ENCODE results near the gene LRRC53. TPM values are rescaled to one million over a fixed set of nuclear protein-coding genes. Genes with fewer than 3 reads are reported as not detected.

LRRC53 gene, protein sequence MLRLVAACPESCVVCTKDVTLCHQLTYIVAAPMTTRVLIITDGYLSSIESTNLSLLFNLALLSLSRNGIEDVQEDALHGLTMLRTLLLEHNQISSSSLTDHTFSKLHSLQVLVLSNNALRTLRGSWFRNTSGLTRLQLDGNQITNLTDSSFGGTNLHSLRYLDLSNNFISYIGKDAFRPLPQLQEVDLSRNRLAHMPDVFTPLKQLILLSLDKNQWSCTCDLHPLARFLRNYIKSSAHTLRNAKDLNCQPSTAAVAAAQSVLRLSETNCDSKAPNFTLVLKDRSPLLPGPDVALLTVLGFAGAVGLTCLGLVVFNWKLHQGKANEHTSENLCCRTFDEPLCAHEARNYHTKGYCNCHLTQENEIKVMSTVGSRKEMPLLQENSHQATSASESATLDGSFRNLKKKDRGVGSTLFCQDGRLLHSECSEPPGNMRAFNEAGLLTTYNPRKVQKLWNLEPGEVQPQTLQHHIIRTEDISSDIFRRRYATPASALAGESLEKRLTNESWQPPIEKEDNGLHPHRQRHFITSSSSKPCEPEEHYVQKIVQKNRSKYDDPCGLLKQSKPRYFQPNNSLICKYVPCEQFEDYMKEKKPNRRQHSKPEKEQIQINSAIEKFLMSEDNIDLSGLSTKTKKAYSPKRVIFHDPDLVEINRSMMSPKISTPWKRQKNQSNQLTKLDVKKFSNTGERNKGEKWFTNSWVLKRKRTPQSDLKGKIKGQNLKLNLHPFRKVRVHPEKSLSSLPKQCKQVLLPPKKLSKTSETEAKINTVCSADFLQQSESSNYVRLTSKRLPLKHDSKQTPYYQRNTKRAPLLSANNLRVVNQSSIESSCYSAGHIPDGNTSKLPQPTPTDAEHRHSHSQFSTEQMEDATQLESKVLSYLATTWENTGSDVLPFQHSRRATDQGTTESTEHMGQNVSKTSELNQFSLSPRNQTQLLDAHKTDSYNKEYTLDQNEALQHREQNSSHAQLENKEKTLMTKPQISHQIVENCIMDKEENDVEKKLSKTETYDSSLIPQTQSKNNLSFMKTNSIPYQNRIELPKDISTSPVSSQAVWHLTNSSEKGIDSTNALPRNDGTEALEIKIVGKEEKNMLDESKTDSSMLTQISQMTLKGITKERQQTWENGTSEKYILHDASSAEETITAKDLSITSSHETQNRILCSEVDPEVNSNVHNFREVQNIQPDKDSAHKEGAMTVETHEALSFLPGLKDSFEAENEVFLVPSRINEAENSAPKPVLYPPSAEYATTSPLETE
- not detected for total RNA-seq
- not detected for total RNA-seq (2013)
- total RNA-seq, result 0 reads per million in 29 experiments

DNA sequence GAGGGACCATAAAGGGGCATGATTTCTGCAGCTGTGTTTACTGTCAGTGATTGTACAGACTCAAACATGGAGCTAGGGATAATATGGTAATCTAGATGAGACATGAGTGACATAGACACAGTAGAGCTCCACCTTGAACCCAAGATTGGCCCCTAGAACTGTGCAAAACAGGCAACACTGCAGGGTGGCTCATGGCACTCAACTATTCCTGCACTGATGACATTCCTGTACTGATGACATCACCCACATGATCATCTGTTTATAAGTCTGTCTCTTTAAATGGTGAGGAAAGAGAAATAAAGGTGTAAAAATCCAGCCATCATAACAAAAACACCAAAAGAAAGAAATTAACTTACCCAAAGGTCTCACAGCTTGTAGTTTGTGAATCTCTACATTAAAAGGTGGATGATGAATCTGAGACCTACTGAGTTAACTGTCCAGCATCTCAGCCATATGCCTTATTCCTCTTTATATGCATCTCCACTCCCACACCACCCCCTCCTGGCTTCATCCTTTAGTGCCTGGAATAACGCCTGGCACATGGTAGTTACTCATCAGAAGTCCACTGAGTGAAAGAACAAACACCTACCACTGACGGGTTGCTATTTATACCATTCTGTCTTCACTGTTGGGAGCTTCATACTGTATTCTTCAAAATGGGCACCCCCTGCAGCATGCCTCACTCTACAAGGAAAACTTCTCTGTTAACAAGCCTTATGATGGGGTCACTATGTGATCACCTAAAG lies at the start of gene LRRC53:
Gene LRRC53 (minus strand): TSS at position 442 of the 746 bp plus-strand sequence. CDS start 29,262 bp downstream, outside the sequence.
- Mint-ChIP-seq H3K9me3 (peaks cover 0 to 3% (median 0%) of the 10 kb centered on the region in 3 donors), H3K4me3 (no peak within 1 kb of the TSS), H3K4me1 (no peaks in the 10 kb centered on the region), H3K36me3 (no peaks in the 10 kb centered on the region), H3K27me3 (no peaks in the 10 kb centered on the region), H3K27ac (no peak within 1 kb of the TSS)
- ATAC-seq (replicated peaks in 1 of 4) (no peak), DNase-seq (no peak)
- ChIA-PET CTCF (no interaction called here), POLR2A (interaction anchor here in 1 of 2 donors (0.6 kb wide), 1 partner anchor 190 kb away, joined by 3 read pairs; no protein-coding TSS in a partner anchor)
- Histone ChIP-seq H3K27ac (ENCODE audit: low read length) (no peak within 1 kb of the TSS), H3K4me3 (ENCODE audit: control insufficient read depth in 1 of 2, extremely low read depth in 1 of 2, low read length in 1 of 2) (no peak within 1 kb of the TSS), H3K27me3 (replicated peaks in 1 of 2; ENCODE audit: control insufficient read depth in 2 of 2, extremely low read depth in 1 of 2, insufficient read depth in 2 of 2, low read length in 1 of 2) (no peaks in the 10 kb centered on the region), H3K4me1 (ENCODE audit: control insufficient read depth in 1 of 2, extremely low read depth in 1 of 2, insufficient read depth in 2 of 2, low read length in 2 of 2) (no peaks in the 10 kb centered on the region), H3K36me3 (ENCODE audit: control insufficient read depth in 2 of 2, extremely low read depth in 1 of 2, insufficient read depth in 1 of 2, low read length in 1 of 2) (no peaks in the 10 kb centered on the region), H3K9me3 (no peaks in the 10 kb centered on the region)
- 66% methylated on average over 2 of the region's 2 CpGs for WGBS (ENCODE audit: insufficient coverage)

DNA sequence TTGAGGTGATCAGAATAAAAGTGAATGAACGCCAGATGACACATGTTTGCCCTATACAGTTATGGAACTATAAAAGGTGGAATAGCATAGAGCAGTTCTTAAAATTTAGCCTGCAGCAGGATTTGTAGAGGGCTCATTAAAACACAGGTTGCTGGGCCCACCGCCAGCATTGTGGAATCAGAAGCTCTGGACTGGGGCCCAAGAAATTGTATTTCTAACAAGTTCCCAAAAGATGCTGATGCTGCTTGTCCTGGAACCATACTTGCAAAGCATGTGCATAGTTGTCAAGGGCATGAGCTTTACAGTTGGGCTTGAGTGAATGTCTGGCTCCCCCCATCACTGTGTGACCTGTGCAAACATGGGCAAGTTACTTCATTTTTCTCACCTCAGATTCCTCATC lies 37.5 kb upstream of the LRRC53 start:
- H3K4me1 Mint-ChIP-seq, result no peaks in the 10 kb centered on the region
- no peaks in the 10 kb centered on the region for H3K36me3 Mint-ChIP-seq
- no peaks in the 10 kb centered on the region for H3K9me3 ChIP-seq
- ChIA-PET POLR2A (no interaction called here), CTCF (no interaction called here)
- 100% methylated on average over 2 of the region's 2 CpGs for WGBS (ENCODE audit: insufficient coverage)
- H3K27ac Mint-ChIP-seq, result no peak overlapping the region
- peaks cover 0 to 15% of the 10 kb centered on the region in 2 donors for H3K27me3 Mint-ChIP-seq
- H3K27me3 ChIP-seq (replicated peaks in 1 of 2; ENCODE audit: control insufficient read depth in 2 of 2, extremely low read depth in 1 of 2, insufficient read depth in 2 of 2, low read length in 1 of 2), result peaks cover 0 to 2% of the 10 kb centered on the region in 2 experiments
- no peaks in the 10 kb centered on the region for H3K4me1 ChIP-seq (ENCODE audit: control insufficient read depth in 1 of 2, extremely low read depth in 1 of 2, insufficient read depth in 2 of 2, low read length in 2 of 2)
- DNase-seq (no peak), ATAC-seq (replicated peaks in 1 of 4) (no peak)
- no peak overlapping the region for H3K4me3 ChIP-seq (ENCODE audit: control insufficient read depth in 1 of 2, extremely low read depth in 1 of 2, low read length in 1 of 2)
- H3K27ac ChIP-seq (ENCODE audit: low read length), result no peak overlapping the region
- H3K9me3 Mint-ChIP-seq, result no peaks in the 10 kb centered on the region
- H3K4me3 Mint-ChIP-seq, result no peak overlapping the region
- no peaks in the 10 kb centered on the region for H3K36me3 ChIP-seq (ENCODE audit: control insufficient read depth in 2 of 2, extremely low read depth in 1 of 2, insufficient read depth in 1 of 2, low read length in 1 of 2)

DNA sequence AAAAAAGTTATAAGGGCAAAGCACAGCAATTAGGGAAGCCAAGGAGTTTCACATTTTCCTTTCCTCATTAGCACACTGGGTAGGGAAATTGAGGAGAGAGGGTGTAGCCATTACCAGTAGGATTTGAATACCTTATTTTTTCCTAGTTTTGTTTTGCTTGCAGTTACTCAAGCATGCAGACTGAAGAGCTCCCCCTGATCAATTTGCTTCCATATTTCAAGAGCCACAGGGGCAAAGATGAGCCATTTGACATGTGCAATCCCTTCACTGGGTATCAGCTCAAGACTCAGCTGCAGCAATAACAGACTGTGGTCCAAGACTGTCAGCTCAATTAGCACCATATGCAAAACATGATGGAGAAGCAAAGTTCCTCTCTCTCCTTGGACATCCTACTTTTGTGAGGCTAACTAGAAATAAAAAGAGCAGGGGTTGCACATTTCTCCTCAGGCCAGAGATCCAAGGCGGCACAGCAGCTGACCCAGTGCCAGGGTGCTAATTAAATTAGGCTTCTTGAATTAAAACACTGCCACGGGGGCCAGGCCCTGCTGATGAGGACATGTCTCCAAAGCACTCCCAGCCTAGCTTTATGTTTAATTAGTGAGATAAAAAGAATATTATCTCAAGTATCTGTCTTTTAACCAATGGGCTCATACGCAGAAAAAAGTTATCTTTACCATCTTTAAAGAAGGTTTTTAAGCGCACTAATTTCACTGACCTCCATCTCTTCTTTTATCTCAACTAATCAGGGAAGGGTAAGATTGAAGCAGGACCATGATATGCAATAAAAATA lies 36.7 kb upstream of the LRRC53 start:
- Mint-ChIP-seq H3K4me1 (no peaks in the 10 kb centered on the region), H3K9me3 (no peaks in the 10 kb centered on the region)
- WGBS (ENCODE audit: insufficient coverage), result 60% methylated on average over 1 of the region's 4 CpGs

DNA sequence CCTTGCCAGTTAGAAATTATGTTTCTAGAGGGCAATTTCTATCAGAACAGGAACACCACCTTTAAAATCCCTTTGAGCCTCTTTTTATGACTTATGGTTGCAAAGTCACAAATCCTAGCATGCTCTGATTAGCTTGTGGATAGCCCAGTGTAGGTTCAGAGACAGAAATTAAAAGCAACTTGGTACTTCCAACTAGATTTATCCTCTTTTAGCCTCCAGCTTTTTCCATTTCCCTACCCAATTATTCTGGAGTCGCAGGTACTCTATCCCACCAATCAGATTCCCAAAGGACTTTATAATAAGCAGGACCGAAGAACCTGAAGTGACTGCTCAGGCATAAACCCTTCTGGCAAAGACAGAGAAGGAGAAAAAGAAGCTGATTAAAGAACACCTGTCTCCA lies 33.4 kb upstream of the LRRC53 start:
- Mint-ChIP-seq H3K4me1 (no peaks in the 10 kb centered on the region), H3K36me3 (no peaks in the 10 kb centered on the region), H3K27me3 (peaks cover 0 to 5% of the 10 kb centered on the region in 2 donors), H3K27ac (no peak overlapping the region), H3K4me3 (no peak overlapping the region), H3K9me3 (no peaks in the 10 kb centered on the region)
- H3K4me3 ChIP-seq (ENCODE audit: control insufficient read depth in 1 of 2, extremely low read depth in 1 of 2, low read length in 1 of 2), result no peak overlapping the region
- no peaks in the 10 kb centered on the region for H3K4me1 ChIP-seq (ENCODE audit: control insufficient read depth in 1 of 2, extremely low read depth in 1 of 2, insufficient read depth in 2 of 2, low read length in 2 of 2)
- H3K9me3 ChIP-seq, result no peaks in the 10 kb centered on the region
- H3K36me3 ChIP-seq (ENCODE audit: control insufficient read depth in 2 of 2, extremely low read depth in 1 of 2, insufficient read depth in 1 of 2, low read length in 1 of 2), result no peaks in the 10 kb centered on the region
- ChIA-PET POLR2A (no interaction called here), CTCF (no interaction called here)
- ATAC-seq (replicated peaks in 1 of 4) (no peak), DNase-seq (no peak)
- no peak overlapping the region for H3K27ac ChIP-seq (ENCODE audit: low read length)
- no peaks in the 10 kb centered on the region for H3K27me3 ChIP-seq (replicated peaks in 1 of 2; ENCODE audit: control insufficient read depth in 2 of 2, extremely low read depth in 1 of 2, insufficient read depth in 2 of 2, low read length in 1 of 2)
- WGBS (ENCODE audit: insufficient coverage), result no CpG with 5 or more reads among the region's 2 CpGs

More for the DNA sequence above, 36.7 kb upstream of the LRRC53 start:
- no peaks in the 10 kb centered on the region for H3K36me3 Mint-ChIP-seq
- H3K9me3 ChIP-seq, result no peaks in the 10 kb centered on the region
- H3K4me1 ChIP-seq (ENCODE audit: control insufficient read depth in 1 of 2, extremely low read depth in 1 of 2, insufficient read depth in 2 of 2, low read length in 2 of 2), result no peaks in the 10 kb centered on the region
- H3K4me3 Mint-ChIP-seq, result no peak overlapping the region
- peaks cover 0 to 2% of the 10 kb centered on the region in 2 experiments for H3K27me3 ChIP-seq (replicated peaks in 1 of 2; ENCODE audit: control insufficient read depth in 2 of 2, extremely low read depth in 1 of 2, insufficient read depth in 2 of 2, low read length in 1 of 2)
- ChIA-PET POLR2A (no interaction called here), CTCF (no interaction called here)
- H3K27ac ChIP-seq (ENCODE audit: low read length), result no peak overlapping the region
- no peak overlapping the region for H3K27ac Mint-ChIP-seq
- H3K4me3 ChIP-seq (ENCODE audit: control insufficient read depth in 1 of 2, extremely low read depth in 1 of 2, low read length in 1 of 2), result no peak overlapping the region
- ATAC-seq (replicated peaks in 1 of 4) (no peak), DNase-seq (no peak)
- H3K27me3 Mint-ChIP-seq, result peaks cover 0 to 15% of the 10 kb centered on the region in 2 donors
- no peaks in the 10 kb centered on the region for H3K36me3 ChIP-seq (ENCODE audit: control insufficient read depth in 2 of 2, extremely low read depth in 1 of 2, insufficient read depth in 1 of 2, low read length in 1 of 2)

DNA sequence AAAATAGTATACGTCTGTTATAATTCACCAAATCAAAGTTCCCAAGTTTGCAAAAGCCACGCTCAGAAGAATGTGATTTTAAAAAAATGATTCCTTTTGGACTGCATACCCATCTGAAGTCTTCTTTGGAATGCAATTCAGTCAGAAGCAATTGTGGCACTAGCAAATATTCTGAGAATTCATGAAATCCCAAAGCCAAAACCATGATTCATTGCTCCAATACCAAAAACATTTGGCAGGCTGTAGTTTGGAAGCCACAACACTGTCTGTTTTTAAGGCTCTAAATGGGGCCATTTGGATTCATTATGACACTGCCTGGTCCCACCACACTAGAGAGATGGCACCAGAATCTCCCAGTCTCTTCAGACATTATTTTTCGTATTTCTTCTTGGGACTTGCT lies 21.8 kb upstream of the LRRC53 start:
- no peaks in the 10 kb centered on the region for H3K36me3 ChIP-seq (ENCODE audit: control insufficient read depth in 2 of 2, extremely low read depth in 1 of 2, insufficient read depth in 1 of 2, low read length in 1 of 2)
- no peak for ATAC-seq (replicated peaks in 1 of 4)
- POLR2A ChIA-PET, result no interaction called here
- H3K27ac ChIP-seq (ENCODE audit: low read length), result no peak overlapping the region
- no peaks in the 10 kb centered on the region for H3K9me3 ChIP-seq
- H3K4me1 Mint-ChIP-seq, result no peaks in the 10 kb centered on the region
- CTCF ChIA-PET, result interaction anchor here in 1 of 2 donors (0.6 kb wide), 1 partner anchor 278 kb away, joined by 4 read pairs; no protein-coding TSS in a partner anchor
- WGBS (ENCODE audit: insufficient coverage), result 90% methylated on average over 1 of the region's 3 CpGs
- no peak overlapping the region for H3K4me3 Mint-ChIP-seq
- no peaks in the 10 kb centered on the region for H3K27me3 Mint-ChIP-seq
- H3K36me3 Mint-ChIP-seq, result no peaks in the 10 kb centered on the region
- H3K4me3 ChIP-seq (ENCODE audit: control insufficient read depth in 1 of 2, extremely low read depth in 1 of 2, low read length in 1 of 2), result no peak overlapping the region
- no peaks in the 10 kb centered on the region for H3K9me3 Mint-ChIP-seq
- no peak overlapping the region for H3K27ac Mint-ChIP-seq
- no peak for DNase-seq
- no peaks in the 10 kb centered on the region for H3K4me1 ChIP-seq (ENCODE audit: control insufficient read depth in 1 of 2, extremely low read depth in 1 of 2, insufficient read depth in 2 of 2, low read length in 2 of 2)
- H3K27me3 ChIP-seq (replicated peaks in 1 of 2; ENCODE audit: control insufficient read depth in 2 of 2, extremely low read depth in 1 of 2, insufficient read depth in 2 of 2, low read length in 1 of 2), result no peaks in the 10 kb centered on the region

All from T-cell (primary cell).